Ovary (tissue), 9 donors: ENCODE results near the gene PTGES2. TPM values are rescaled to one million over a fixed set of nuclear protein-coding genes. Genes with fewer than 3 reads are reported as not detected.

Source experiments
- DNase-seq, 5 donors: peaks; one replicate each; pipeline ENCODE4 v3.0.0-alpha.2; 2019 to 2020
- H3K27ac ChIP-seq, 2 donors: fragments of 200-600 bp; one replicate each; pipeline versions ENCODE4 v1.5.1 to v1.8.0; 2019 to 2022
- H3K27me3 ChIP-seq: fragments of 200-600 bp; one replicate; pipeline ENCODE4 v1.8.0; 2022
- H3K36me3 ChIP-seq: fragments of 200-600 bp; sonication (generic); one replicate; pipeline ENCODE4 v1.5.1; 2019
- H3K4me1 ChIP-seq: one replicate; pipeline ENCODE4 v1.8.1; 2013; ENCODE audit warnings: mild to moderate bottlenecking, moderate library complexity; ENCODE audit not compliant: insufficient read depth
- H3K4me3 ChIP-seq: fragments of 200-600 bp; sonication (generic); one replicate; pipeline ENCODE4 v1.5.1; 2017
- H3K9me3 ChIP-seq, 2 donors: fragments of 200-600 bp in 1 of 2; sonication (generic) in 1 of 2; one replicate each; pipeline versions ENCODE4 v1.5.1 to v1.8.1; 2013 to 2019; ENCODE audit warnings: mild to moderate bottlenecking in 1 of 2, moderate library complexity in 1 of 2
- CTCF ChIP-seq, 3 donors: fragments of 450-650 bp in 2 of 3; fragments of 200-600 bp in 1 of 3; IDR thresholded peaks; one replicate each; pipeline versions ENCODE4 v1.5.1 to v1.8.0; 2016 to 2022; ENCODE audit warnings: antibody characterized with exemption in 3 of 3, mild to moderate bottlenecking in 1 of 3
- EP300 ChIP-seq: sonication (generic); formaldehyde crosslinking; IDR thresholded peaks from one replicate; pipeline ENCODE4 v1.6.1; 2017; ENCODE audit warnings: antibody characterized with exemption
- POLR2A ChIP-seq: fragments of 450-650 bp; IDR thresholded peaks from one replicate; pipeline ENCODE4 v1.6.1; 2017; ENCODE audit warnings: antibody characterized with exemption, mild to moderate bottlenecking, moderate library complexity
- WGBS, 3 donors: extraction: QIAGEN DNeasy Blood & Tissue Kit in 1 of 3; methylation state at CpG; one replicate each; pipeline versions ENCODE4 v1.1.5 to v1.1.7; 2013 to 2017; 5-methylcytosine and 5-hydroxymethylcytosine counted together
- intact Hi-C, 4 donors: fragments of 100-400 bp; cut with DNase I; formaldehyde crosslinking; loops; one replicate each; pipeline versions ENCODE4 v1.11.0 to v1.15.1; 2022 to 2023
- polyA plus RNA-seq, 2 donors: library from polyadenylated mRNA; stranded (reverse); fragments of 200-250 nt in 1 of 2; fragments of 350-450 nt in 1 of 2; fragmentation: Illumina TruSeq in 1 of 2; extraction: RNeasy Lipid Tissue Mini Kit (QIAGEN cat#74804) in 1 of 2; gene quantifications; one replicate each; pipeline ENCODE4 v1.2.3, GENCODE V29; 2013 to 2014
- total RNA-seq, 7 donors: library from RNA; depleted of rRNA in 2 of 7; stranded (reverse); fragments of >200 nt in 2 of 7; fragmentation: NEBNext Ultra II Directional in 3 of 7; extraction: Animal tissue kit (Norgen Biotek cat#: 25700) in 3 of 7; gene quantifications; one replicate each; pipeline versions ENCODE4 v1.1.0 to v1.2.4, GENCODE V29; 2016 to 2023
- donor health status: DM: no; HTN: no; CAD: no; lungs with moderate emphysema.
- donor health status: DM: no; HTN: no; CAD: no.
- donor health status: Bipolar disorder and iron deficiency.
- donor health status: DM: yes; HTN: yes; CAD: no.
- donor health status: DM: no; HTN: no; CAD: no.
- donor health status: DM: yes; HTN: yes; CAD: no.

PTGES2 gene
- total and polyA plus RNA-seq, 9 donors = 19.6 to 69.5 (median 59.0) TPM

- no peak overlapping the region for H3K4me3 ChIP-seq
- 88 to 92% (median 92%) methylated on average over 18 of the region's 18 CpGs for WGBS, 3 donors
- no peak for TF ChIP-seq POLR2A
- TF ChIP-seq EP300 = no peak
- no peak for TF ChIP-seq CTCF (IDR thresholded peaks at IDR 0.05)
- intact Hi-C loops = no loop called here
- H3K27ac ChIP-seq = no peak overlapping the region
- H3K27me3 ChIP-seq = no peaks in the 10 kb centered on the region
- H3K36me3 ChIP-seq = no peaks in the 10 kb centered on the region
- no peak for DNase-seq
- H3K9me3 ChIP-seq = no peaks in the 10 kb centered on the region
- H3K4me1 ChIP-seq = no peaks in the 10 kb centered on the region
Measured at GRCh38 chr9:128166169-128166568, 38.6 kb upstream of the PTGES2 start.

GRCh38 chr9:128164307-128164885 lies 36.9 kb upstream of the PTGES2 start:
- Histone ChIP-seq H3K27me3 (no peaks in the 10 kb centered on the region), H3K4me1 (peaks cover 3% of the 10 kb centered on the region), H3K27ac (no peak overlapping the region), H3K9me3 (no peaks in the 10 kb centered on the region), H3K36me3 (no peaks in the 10 kb centered on the region), H3K4me3 (no peak overlapping the region)
- intact Hi-C loops = no loop called here
- no peak for DNase-seq
- WGBS, 3 donors = 61 to 71% (median 62%) methylated on average over 14 of the region's 14 CpGs
- TF ChIP-seq CTCF (IDR thresholded peaks at IDR 0.05) (no peak), EP300 (no peak), POLR2A (no peak)

- peaks cover 3% of the 10 kb centered on the region for H3K4me1 ChIP-seq
- no peaks in the 10 kb centered on the region for H3K9me3 ChIP-seq
- intact Hi-C loops = no loop called here
- H3K36me3 ChIP-seq = no peaks in the 10 kb centered on the region
- TF ChIP-seq POLR2A (no peak), EP300 (no peak), CTCF (IDR thresholded peaks at IDR 0.05) (no peak)
- no peaks in the 10 kb centered on the region for H3K27me3 ChIP-seq
- peak in 1 of 5 donors; percentile 25 for DNase-seq
- no peak overlapping the region for H3K4me3 ChIP-seq
- 92 to 93% (median 93%) methylated on average over 10 of the region's 10 CpGs for WGBS, 3 donors
- no peak overlapping the region for H3K27ac ChIP-seq
Measured at GRCh38 chr9:128163523-128164306, 36.2 kb upstream of the PTGES2 start.

GRCh38 chr9:128163027-128163515 lies 35.5 kb upstream of the PTGES2 start:
- Histone ChIP-seq H3K9me3 (no peaks in the 10 kb centered on the region), H3K27ac (no peak overlapping the region), H3K4me1 (peaks cover 3% of the 10 kb centered on the region), H3K4me3 (no peak overlapping the region), H3K27me3 (no peaks in the 10 kb centered on the region), H3K36me3 (no peaks in the 10 kb centered on the region)
- intact Hi-C loops = no loop called here
- 89 to 91% (median 90%) methylated on average over 6 of the region's 6 CpGs for WGBS, 3 donors
- no peak for DNase-seq
- TF ChIP-seq EP300 (no peak), CTCF (IDR thresholded peaks at IDR 0.05) (no peak), POLR2A (no peak)
